GM12873 (cell line): ENCODE measurements around the gene TCF23.

Experiments
- CTCF ChIP-seq: IDR thresholded peaks from 2 replicates; pipeline ENCODE4 v1.5.1; 2012; ENCODE audit warnings: low read depth, mild to moderate bottlenecking, moderate library complexity, low read length, control low read depth; ENCODE audit not compliant: insufficient read depth; ENCODE audit errors: missing control alignments

Gene TCF23

GRCh38 chr2:27126252-27126710 is 22.5 kb upstream of the TCF23 start:
- TF ChIP-seq CTCF = no peak

DNA sequence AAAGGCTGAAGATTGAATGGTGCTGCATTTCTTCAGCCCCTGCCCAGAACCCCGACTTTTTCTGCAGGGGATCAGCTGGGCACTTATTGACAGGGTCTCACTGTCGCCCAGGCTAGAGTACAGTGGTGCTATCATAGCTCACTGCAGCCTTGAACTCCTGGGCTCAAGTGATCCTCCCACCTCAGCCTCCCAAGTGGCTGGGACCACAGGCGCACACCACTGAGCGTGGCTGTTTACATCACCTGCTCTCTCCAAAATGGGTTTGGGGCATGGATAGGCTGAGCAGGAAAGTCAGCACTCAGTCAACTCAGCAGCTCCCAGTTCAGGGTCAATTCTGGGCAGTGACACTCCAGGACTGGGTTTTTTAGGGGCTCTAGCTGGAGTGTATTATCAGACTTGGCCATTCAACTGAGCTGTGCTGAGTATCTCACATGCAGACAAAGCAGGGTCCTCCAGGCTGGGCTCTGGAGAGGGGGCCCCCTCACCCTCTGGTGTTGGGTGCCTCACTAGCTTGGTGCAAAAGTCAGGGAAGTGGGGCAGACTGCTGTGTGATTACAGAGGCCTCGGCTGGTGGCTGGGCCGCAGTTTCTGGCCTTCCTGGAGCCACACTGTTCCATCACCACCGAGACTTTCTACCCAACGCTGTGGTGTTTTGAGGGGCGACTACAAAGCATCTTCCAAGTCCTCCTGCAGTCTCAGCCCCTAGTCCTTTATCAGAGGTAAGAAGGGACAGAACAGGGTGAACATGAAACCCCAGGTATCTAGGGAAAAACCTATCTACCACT is 20.7 kb upstream of the TCF23 start:
- TF ChIP-seq CTCF = no peak

DNA sequence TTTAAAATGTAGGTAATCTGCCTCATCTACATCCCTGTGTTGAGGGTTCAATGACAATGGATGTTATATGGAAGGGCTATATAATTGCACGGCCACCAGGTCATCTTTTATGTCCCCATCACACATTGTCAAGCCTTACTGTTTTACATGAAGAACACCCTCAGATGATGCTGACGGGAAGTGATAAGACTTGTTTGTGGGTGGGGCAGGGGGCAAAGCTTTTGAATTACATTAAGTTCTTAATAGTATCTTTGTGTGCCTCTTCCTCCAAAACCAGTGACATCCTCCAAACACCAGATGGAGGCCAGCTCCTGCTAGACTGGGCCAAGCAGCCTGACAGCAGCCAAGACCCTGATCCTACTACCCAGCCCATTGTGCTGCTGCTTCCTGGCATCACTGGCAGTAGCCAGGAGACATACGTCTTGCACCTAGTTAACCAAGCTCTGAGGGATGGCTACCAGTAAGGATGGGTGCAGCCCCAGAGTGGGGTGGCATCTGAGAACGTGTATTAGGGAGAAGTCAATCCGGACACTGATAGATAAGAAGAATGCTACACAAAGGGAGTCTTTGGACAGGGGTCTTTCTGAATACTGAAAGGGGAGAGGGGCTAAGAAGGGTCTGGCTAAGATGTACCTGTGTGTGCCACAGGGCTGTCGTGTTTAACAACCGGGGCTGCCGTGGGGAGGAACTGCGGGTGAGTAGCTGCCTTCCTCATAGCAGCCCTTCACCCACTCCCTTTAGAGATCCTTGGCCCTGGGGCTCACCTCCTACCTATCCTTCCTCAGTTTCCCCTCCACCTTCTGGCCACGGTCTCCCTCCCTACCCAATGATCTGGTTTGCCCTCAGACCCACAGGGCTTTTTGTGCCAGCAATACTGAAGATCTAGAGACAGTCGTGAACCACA is 19.9 kb upstream of the TCF23 start:
- TF ChIP-seq CTCF = no peak

DNA sequence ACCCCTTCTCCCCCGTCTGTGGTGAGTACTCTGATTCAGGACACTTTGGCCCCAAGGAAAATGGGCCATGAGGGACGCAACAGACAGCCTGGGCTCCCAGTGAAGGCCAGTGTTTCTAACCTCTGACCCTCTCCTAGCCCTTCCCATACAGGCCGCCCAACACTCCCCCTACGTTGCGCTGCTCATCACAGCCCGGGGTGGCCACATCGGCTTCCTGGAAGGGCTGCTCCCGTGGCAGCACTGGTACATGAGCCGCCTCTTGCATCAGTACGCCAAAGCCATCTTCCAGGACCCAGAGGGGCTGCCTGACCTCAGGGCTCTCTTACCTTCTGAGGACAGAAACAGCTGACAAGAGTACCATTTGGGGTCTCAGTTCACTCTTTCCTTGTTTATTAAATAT is 18.4 kb upstream of the TCF23 start:
- TF ChIP-seq CTCF = no peak

- no peak for TF ChIP-seq CTCF
These were observed 17.4 kb upstream of the TCF23 start for GRCh38 chr2:27131429-27131828.

DNA sequence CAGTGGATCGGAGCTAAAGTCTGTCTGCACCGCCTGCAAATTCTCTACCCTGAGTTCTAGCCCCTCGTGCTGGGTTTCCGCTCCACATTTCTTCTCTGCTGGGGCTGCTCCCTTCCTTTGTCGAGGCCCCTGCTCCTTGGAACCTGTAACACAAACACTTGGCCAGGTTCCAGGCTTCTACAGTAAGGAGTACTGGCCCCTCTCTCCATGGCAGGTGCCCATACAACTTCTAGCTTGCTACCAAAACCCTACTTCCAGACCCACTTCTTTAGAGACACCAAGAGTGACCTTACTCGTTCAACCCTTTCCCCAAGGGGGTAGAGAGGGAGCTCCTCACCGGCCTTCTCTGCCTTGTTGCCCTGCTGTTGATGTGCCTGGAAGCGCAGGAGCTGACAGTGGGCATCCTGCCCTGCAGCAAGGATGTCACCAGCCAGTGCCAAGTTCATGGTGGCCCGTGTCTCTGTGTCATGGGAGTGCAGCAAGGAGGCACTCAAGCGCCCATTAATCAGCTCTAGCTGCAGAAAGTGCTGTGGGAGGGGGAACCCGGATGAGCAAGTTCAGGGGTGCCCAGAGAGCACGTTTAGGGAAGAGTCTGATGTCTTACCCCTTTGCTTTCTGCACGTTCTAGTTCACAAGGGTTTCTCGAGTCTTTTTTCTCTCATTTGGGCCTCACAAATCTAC is 15.5 kb upstream of the TCF23 start:
- TF ChIP-seq CTCF = no peak
